ENCODE measurements around the gene E4F1.
"Not testable (repeated sequence)": the region's sequence is repeated elsewhere in the genome, so short reads cannot be mapped to it uniquely, and the experiment has no call there.

The E4F1 gene

GRCh38 chr16:2231016-2231931 is 7.9 kb downstream of the E4F1 start:
- DNase-seq (ENCODE audit: low read depth), result no peak

GRCh38 chr16:2232094-2232990 is 9.0 kb downstream of the E4F1 start:
- DNase-seq (ENCODE audit: low read depth), result no peak

GRCh38 chr16:2233046-2233775 is 9.8 kb downstream of the E4F1 start:
- DNase-seq (ENCODE audit: low read depth), result no peak

- no peak for DNase-seq (ENCODE audit: low read depth)
These were observed 10.8 kb downstream of the E4F1 start for GRCh38 chr16:2233872-2234812.

GRCh38 chr16:2234813-2235170 is 11.4 kb downstream of the E4F1 start:
- no peak for DNase-seq (ENCODE audit: low read depth)

- DNase-seq (ENCODE audit: low read depth), result no peak
These were observed 11.9 kb downstream of the E4F1 start for GRCh38 chr16:2235234-2235651.

- no peak for DNase-seq (ENCODE audit: low read depth)
These were observed 12.4 kb downstream of the E4F1 start for GRCh38 chr16:2235695-2236336.

- no peak for DNase-seq (ENCODE audit: low read depth)
These were observed 13.1 kb downstream of the E4F1 start, which contains the start of gene DNASE1L2 for GRCh38 chr16:2236337-2237101. DNASE1L2 (plus strand) TSS chr16:2236444; CDS start chr16:2236817, 373 bp downstream.

GRCh38 chr16:2237102-2237482 is 13.7 kb downstream of the E4F1 start:
- no peak for DNase-seq (ENCODE audit: low read depth)

- no peak for DNase-seq (ENCODE audit: low read depth)
These were observed 14.2 kb downstream of the E4F1 start for GRCh38 chr16:2237493-2238149.

- DNase-seq (ENCODE audit: low read depth), result no peak
These were observed 14.9 kb downstream of the E4F1 start for GRCh38 chr16:2238150-2238837.

- DNase-seq (ENCODE audit: low read depth), result no peak
These were observed 15.7 kb downstream of the E4F1 start for GRCh38 chr16:2238838-2239675.

- DNase-seq (ENCODE audit: low read depth), result not testable (repeated sequence)
These were observed 16.9 kb downstream of the E4F1 start for GRCh38 chr16:2240331-2240730.

- no peak for DNase-seq (ENCODE audit: low read depth)
These were observed 19.2 kb downstream of the E4F1 start for GRCh38 chr16:2242598-2242997.

GRCh38 chr16:2243031-2243528 is 19.7 kb downstream of the E4F1 start:
- DNase-seq (ENCODE audit: low read depth), result no peak

GRCh38 chr16:2243781-2244180 is 20.4 kb downstream of the E4F1 start:
- no peak for DNase-seq (ENCODE audit: low read depth)

- DNase-seq (ENCODE audit: low read depth), result no peak
These were observed 20.9 kb downstream of the E4F1 start for GRCh38 chr16:2244301-2244700.

Data from HS-27A (cell line).